NCI-H2227 (cell line): ENCODE measurements around the gene FRMD5.

Experiments used
- DNase-seq: peaks from one replicate; lab custom pipeline; 2025; ENCODE audit not compliant: unreplicated experiment; lab: John Stamatoyannopoulos, UW

Gene FRMD5

DNA sequence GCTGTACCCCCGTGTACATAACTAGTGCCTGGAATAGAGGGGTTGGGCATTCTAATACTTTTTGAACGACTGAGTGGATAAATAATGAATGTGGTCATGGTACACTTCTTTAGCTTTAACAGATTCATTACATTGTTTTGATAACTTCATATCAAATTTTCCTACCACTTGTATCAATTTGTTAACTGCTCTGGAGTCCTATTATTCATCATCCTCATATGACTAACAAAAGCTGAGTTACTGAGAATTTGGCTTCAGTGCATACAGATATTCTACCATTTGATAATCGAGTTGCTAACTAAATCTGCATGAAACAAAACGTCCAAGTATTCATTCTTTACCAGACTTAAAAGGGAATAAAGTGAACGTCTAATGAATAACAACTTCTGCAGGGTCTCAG, 31.7 kb downstream of the FRMD5 start:
- no peak for DNase-seq

DNA sequence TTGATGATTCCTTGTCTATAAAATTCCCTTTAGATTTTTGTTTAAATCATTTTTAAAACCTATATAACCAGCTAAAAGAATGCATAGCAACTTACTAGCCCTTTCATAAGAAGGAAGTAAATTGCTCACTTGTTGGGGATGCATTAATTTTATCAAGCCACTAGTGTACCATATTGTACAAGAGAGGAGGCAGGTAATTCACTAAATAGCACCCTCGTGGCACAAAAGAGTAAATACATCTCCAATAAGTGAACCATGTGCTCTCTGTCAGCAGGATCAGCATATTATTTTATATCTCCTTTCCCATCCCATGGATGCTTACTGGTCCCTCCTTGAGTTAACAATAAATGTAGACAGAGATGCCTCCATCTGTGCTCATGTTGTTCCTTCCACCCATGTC, 34.3 kb downstream of the FRMD5 start:
- DNase-seq = no peak

DNA sequence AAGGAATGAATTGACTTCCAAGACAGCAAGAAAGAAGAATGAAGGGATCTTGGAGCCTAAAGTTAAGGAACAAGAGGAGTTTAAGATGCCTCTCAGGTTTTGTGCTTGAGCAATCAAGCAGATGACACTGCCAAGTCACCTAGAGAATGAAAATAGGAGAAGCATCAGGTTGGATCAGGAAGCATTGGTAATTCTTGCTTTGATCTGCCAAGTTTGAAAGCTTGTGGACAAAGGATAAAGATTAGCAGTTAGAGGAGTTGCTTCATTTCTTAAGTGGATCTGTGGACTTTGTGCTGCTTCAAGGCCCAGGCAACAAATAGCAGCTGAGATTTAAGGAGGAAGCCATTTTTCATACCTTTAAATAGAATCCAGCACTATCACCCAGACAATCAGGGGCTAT, 35.6 kb downstream of the FRMD5 start:
- no peak for DNase-seq

DNA sequence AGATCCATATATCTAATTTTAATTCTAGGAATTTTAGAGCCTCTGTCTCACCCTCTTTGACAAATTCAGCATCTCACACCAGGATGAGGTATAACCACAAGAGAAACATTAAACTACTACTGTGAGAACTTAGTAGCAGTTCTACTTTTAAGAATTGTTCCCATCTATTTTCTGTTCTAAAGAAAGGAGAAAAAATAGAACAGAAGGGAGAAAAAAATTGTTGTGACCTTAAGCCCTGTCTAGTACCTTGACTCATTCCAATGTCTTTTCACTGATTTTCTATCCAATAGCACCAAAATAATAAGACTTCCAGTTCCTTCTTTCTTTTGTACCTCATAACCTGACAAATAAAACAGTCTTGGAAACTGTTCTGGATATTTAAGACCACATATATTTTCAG, 37.0 kb downstream of the FRMD5 start:
- no peak for DNase-seq

DNA sequence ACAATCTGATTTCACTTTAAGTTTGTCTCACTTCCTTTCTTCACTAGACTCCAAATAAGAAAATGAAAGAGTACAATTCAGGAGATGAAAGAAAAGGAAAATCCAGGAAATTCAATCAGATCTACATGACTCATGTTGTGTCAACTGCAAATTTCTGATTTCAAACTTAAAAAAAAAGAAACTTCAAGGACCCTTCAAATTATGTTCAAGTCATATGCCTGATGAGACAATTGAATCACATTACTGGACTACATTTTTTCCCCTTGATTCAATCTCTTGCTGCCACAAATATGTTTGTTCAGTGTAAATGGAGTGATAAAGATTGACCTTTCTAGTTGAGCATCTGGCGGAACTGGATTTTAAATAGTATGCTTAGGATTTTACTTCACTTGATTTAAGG, 37.4 kb downstream of the FRMD5 start:
- DNase-seq = no peak

DNA sequence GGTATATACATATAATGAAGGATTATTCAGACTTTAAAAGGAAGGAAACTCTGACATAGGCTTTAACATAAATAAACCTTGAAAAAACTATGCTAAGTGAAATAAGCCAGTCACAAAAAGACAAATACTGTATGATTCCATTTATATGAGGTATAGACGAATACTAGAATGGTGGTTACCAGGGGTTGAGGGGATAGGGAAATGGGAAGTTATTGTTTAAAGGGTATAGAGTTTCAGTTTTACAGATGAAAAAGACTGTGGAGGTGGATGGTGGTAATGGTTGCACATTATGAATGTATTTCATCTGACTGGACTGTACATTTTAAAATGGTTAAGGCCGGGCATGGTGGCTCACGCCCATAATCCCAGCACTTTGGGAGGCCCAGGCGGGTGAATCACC, 41.7 kb downstream of the FRMD5 start:
- DNase-seq = no peak

DNA sequence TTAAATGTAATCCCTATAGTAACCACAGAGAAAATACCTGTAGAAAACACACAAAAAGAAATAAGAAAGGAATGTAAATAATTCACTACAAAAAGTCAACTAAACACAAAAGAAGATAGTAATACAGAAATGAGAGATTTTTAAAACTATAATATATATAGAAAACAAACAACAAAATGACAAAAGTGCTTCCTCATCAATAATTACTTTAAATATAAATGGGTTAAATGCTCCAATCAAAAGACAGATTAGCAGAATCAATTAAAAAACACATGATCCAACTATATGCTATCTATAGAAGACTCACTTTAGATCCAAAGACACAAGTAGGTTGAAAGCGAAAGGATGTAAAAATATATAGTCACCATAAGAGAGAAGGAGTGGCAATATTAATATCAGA, 45.8 kb downstream of the FRMD5 start:
- no peak for DNase-seq

DNA sequence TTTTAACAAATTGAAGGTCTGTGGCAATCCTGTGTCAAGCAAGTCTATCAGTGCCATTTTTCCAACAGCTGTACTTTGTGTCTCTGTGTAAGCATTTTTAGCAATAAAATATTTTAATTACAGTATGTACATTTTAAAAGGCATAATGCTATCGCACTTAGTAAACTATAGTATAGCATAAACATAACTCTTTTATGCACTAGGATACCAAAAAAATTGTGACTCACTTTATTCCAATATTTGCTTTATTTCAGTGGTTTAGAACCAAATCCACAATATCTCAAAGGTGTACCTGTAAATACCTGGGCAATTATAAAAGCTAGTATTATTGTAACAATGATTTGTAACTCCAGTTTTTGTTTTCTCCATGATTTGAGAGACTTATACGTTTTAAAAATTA, 46.5 kb downstream of the FRMD5 start:
- DNase-seq = no peak

DNA sequence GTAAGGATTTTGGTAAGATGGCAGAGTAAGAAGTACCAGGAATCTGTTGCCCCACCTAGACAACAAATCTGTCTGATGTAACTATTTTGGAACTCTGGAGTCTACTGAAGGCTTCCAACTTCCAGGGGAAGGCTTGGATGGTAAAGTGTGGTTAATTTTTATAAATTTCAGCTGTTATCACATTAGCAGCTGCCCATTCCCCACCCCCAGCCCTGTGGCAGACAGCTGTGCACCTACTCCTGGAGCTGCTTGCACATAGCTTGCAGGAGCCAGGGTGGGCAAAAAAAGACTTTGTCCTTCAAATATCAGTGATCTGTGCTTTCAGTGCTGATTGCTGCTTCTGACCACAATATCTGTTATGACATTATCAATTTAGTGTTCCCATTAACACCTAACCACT, 47.4 kb downstream of the FRMD5 start:
- no peak for DNase-seq

DNA sequence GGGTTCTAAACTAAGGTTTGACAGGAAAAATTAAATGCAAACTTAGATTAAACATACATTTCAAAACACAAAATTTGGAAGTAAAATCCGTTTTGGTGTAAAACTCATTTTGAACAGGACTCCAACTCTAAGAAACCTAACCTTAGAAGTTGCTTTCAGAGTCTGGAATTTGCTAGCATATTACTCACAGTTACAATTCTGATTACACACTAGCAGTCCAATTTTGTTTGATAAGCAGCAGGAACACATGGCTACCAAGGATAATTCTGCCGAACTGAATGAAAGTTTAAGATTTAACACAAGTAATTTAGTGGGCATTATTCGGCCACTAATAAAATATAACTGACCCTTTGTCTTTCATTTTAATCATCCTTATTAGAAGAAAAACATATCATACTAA, 49.6 kb downstream of the FRMD5 start:
- DNase-seq = no peak

DNA sequence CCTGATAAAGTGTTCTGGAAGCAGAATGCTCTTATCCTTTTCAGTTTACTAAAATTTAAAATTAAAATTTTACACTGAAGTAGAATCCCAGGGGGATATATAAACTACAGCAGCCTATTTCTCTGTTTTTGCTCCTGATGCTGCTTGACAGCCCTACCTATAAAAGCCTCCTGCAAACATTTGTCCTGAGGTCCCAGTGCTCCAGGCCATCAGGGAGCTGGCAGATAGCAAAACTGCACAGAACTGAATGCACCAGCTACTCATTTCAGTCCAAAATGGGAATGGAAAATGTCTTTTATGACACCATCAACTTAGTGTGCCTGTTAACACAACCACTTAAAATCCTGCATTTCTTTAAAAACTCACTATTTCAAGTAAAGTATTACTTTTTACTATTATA, 50.1 kb downstream of the FRMD5 start:
- no peak for DNase-seq

DNA sequence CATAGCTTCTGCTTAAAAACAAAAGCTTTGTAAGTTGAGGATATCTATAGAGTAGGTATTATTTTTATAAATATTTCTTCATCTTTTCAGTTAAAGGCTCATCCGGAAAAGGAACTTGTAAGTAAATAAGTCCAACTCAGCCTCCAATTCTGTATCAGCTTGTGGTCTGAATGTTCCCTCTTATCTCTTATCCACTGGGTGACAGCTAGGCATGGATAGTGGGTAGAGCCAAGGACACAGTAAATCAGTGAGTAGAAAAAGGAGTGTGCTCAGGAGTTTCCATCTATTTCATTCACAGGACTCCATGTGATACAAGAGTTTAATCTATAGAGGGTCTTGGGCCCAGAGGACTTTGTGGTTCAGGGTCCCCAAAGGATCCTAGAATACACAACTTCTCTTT, 50.9 kb downstream of the FRMD5 start:
- no peak for DNase-seq

DNA sequence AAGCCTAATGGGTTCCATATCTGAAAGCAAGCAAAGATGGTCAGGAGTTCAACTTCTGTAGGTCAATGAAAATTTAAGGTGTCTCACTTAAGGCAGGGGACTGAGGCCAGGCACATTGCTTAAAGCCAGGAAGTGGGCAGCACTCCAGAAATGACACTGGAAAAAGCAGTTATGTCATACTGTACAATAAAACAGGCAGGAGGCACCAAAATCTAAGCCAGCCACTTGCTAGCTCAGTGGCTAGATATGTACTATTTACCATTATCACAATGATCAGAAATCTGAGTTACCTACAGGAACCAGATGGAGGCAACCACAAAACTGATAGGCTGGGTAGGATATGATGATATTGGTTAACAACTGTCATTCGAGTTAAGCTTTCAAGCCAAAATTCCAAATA, 57.3 kb downstream of the FRMD5 start:
- no peak for DNase-seq

DNA sequence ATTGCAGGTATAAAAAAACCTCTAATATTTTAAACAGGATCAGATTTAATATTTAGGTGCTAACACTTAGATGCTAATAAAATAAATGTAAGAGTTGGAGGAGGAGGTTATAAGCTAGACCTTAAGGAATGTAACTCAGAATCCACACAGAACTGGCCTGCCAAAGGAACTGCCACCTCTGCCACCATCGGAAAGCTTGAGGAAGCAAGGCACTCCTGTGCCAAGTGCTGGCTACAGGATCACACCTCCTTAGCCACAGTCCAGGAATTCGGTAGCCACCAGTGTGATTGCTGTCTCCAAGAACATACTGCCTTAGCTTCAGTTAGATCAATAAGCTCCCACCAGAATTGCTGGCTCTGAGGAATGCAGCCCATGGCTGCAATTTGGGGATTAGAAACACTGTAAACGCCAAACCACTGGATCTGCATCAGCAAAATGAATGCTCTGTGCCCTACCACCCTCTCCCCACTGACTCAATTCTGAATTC, 58.0 kb downstream of the FRMD5 start:
- DNase-seq = no peak

DNA sequence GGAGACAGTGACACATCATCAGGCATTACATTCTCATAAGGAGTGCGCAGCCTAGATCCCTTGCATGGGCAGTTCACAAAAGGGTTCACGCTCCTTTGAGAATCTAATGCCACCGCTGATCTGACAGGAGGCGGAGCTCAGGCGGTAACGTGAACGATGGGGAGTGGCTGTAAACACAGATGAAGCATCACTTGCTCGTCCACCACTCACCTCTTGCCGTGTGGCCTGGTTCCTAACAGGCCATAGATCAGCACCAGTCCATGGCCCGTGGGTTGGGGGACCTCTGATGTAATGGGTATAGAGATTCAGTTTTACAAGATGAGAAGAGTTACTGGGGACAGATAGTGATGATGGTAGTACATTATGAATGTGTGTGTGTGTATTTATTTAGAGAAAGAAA, 63.0 kb downstream of the FRMD5 start:
- no peak for DNase-seq

DNA sequence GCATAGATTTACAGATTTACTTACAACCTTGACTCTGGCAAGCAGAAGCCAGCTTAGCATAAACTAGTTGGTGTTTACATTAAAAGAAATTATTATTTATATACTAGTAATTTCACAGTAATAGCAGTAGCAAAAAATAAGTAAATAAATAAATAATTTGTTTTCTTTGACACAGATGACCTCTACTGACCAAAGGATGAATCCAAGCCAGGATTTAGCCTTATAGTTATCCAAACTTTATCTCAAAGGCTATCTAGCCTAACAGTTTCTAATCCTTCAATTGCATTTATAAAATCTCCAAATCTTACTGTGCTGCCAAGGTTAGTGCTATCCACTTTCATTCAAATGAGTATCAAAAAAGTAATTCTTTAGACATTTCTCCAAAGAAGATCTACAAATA, 64.3 kb downstream of the FRMD5 start:
- no peak for DNase-seq

DNA sequence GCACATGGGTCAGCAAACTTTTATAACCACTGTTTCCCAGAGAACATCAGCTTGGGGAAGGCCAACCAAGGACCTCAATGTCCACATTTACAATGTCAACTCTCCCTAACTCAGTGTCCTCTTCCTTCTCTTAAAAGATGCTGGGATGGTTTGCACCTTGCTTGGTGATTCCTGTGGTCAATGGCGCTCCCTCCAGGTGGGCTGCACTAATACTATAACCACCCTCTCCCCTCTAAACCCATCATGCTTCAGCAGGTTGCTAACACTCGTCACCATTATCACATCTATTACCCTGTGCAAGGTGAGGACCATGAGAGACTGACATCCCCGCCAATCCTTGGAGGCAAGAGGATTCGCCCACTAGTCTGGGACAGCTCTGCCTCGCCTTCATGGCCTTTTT, 65.2 kb downstream of the FRMD5 start:
- DNase-seq = no peak

DNA sequence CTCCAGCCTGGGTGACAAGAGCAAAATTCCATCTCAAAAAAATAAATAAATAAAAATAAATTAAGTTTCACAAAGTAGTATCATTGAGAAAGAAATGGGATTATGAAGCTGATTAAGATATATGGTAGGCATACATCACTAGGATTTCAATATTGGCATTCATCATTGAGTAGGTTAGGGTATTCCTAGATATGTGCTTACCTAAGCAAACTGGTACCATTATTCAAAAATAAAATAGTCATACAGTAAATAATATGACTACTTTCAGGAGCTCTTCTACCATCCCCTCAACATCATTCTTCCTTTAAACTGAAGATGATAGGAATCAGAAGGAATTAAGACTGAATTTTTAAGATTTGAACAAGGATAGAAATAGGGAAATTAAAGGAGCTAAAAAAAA, 66.6 kb downstream of the FRMD5 start:
- no peak for DNase-seq

DNA sequence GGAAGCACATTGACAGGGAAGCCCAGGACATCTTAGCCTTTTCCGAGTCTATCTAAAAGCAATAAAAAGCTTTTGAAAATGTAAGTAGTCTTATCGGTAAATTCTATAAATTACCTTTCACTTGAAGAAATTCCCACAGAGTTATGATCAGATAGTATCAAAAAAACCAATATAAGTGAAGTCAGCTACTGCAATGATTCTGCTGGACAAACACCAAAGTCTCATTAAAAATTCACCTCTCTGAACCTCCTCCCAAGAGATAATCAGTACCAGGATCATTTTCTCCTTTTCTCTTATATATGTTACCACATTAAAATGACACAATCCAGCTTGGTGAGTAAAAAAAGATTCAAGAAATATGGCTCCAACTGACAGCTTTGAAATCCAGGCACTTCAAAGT, 69.2 kb downstream of the FRMD5 start:
- DNase-seq = no peak

DNA sequence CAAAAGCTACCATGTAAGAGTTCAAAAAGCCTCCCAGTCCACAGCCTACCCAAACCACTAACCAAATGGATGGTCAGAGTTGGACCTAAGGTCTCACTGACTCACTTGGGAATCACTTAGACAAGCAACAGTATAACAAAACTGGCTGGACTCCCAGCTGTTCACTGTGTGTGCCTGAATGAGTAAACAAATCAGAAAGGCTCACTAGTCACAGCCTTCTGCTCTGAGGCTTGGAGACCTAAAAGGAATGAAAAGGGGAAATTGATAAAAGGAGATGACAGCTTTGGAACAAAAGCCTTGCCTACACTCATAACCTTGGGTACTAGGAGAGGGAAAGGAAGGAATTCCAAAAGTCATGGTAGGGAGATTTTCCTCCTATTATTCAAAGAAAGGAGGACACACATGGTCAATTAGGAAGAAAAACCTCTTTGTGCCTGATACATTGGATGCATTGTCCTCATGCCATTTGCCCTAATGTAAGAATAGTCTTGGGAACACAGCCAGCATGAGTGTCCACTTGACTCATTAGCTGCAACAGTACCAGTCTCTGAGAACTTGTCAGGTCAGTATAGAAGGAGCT, 92.3 kb downstream of the FRMD5 start:
- no peak for DNase-seq

DNA sequence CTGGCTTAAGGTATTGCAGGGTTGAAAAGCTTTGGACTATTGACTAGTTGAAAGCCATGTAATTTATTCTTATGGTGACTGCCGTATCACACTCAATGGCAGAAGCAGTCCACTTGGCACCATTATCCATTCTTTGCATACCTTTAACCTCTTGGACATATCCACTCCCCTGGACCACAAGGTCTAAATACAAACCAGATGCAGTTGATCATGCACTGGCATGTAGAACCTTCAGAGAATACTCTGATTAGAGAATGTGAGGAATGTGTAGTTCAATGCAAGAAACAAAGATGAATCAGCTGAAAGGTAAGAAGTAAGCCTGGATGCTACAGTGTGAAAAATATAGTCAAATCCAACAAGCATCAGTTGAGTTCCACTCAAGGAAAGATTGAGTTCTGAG, 93.1 kb downstream of the FRMD5 start:
- DNase-seq = no peak

DNA sequence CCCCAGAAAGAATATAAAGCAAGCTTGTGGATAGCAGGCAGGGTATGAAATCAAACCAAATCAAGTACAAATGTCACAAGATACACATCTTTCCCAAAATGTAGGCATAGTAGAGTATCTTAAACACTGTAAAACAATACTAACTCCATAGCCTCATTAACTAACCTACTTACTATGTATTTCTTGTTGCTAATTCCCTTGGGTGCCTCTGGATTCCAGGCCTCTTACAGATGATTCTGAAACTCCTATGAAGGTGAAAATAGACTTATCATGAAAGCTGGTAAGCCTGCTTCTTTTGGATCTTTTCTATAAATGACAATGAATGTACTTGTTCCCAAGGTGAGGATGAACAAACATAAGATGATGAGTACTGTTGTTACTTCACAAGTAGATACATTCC, 93.8 kb downstream of the FRMD5 start:
- no peak for DNase-seq

DNA sequence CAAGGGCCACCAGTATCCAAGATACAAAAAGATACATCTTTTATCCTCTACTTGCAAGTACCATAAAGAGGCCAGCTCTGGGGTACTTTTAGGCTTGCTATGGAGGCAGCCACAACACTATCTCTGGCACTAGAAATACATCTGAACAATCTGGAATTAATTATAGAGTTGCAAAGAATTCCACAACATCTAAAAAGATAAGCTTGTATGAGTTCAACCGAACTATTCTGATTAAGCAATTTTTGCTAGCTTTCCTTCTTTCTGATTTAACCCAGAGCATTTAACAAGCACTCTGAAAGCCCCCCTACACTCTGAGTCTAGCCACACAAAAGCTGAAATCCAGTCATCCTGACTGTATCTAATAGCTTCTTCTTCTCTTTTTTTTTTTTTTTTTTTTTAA, 95.4 kb downstream of the FRMD5 start:
- DNase-seq = no peak

DNA sequence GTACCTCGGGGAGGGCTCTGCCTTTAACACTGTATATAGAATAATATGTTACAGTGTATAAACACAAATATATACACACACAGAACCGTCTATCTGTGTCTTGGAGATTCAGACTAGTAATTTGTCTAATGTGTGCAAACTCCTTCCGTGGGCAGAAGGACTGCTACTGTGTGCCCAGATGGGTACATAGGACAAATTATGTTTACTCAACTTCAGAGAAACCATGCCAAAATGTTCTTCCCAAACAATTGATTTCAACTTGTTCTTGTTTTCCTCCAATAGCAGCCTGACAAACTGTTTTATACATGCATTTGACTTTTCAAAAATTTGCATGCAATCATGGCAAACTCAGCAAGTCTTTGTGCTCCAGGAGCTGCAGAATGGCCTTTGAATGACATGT, 97.5 kb downstream of the FRMD5 start:
- no peak for DNase-seq
